Keratinocyte (primary cell): ENCODE measurements around the gene RGS9. TPM values are rescaled to one million over a fixed set of nuclear protein-coding genes. Genes with fewer than 3 reads are reported as not detected.

Experiments
- DNase-seq: peaks from one replicate; pipeline ENCODE4 v3.0.0-alpha.2; 2011; ENCODE audit warnings: low read depth, missing footprints, low spot score
- FAIRE-seq: peaks from 2 replicates; lab custom pipeline; 2011; peaks lifted over from hg19 to GRCh38; lab: Jason Lieb, UNC
- H2AFZ ChIP-seq: 2 replicates; pipeline ENCODE4 v1.6.0; 2012; ENCODE audit warnings: low read length, control low read depth, inconsistent platforms; ENCODE audit not compliant: control insufficient read depth
- H3K27ac ChIP-seq: 2 replicates; pipeline ENCODE4 v1.5.1; 2011; ENCODE audit warnings: low read length; ENCODE audit not compliant: control insufficient read depth, insufficient read depth
- H3K27me3 ChIP-seq: 3 replicates; pipeline ENCODE4 v1.6.0; 2011; ENCODE audit warnings: low read length; ENCODE audit not compliant: control insufficient read depth, insufficient read depth; ENCODE audit errors: extremely low read depth
- H3K36me3 ChIP-seq, 2 experiments: 2 replicates in 1 of 2; 3 replicates in 1 of 2; pipeline ENCODE4 v1.5.1; 2011; ENCODE audit warnings: low read length in 2 of 2, mild to moderate bottlenecking in 1 of 2; ENCODE audit not compliant: control insufficient read depth in 2 of 2, insufficient read depth in 2 of 2; ENCODE audit errors: extremely low read depth in 1 of 2
- H3K4me1 ChIP-seq: 3 replicates; pipeline ENCODE4 v1.5.1; 2011; ENCODE audit warnings: low read length; ENCODE audit not compliant: control insufficient read depth, insufficient read depth; ENCODE audit errors: extremely low read depth
- H3K4me2 ChIP-seq: 3 replicates; pipeline ENCODE4 v1.6.0; 2011; ENCODE audit warnings: low read depth, low read length; ENCODE audit not compliant: control insufficient read depth, insufficient read depth; ENCODE audit errors: extremely low read depth
- H3K4me3 ChIP-seq, 3 experiments: fragments of 200-600 bp in 1 of 3; sonication (generic) in 1 of 3; 2 replicates in 2 of 3; 3 replicates in 1 of 3; pipeline ENCODE4 v1.5.1; 2011 to 2016; ENCODE audit warnings: low read length in 3 of 3, mild to moderate bottlenecking in 3 of 3, control low read depth in 2 of 3, inconsistent platforms in 1 of 3, low read depth in 1 of 3, mixed read lengths in 1 of 3, mixed run types in 1 of 3, moderate library complexity in 1 of 3; ENCODE audit not compliant: control insufficient read depth in 2 of 3, insufficient read depth in 2 of 3; ENCODE audit errors: extremely low read depth in 1 of 3
- H3K79me2 ChIP-seq: 2 replicates; pipeline ENCODE4 v1.6.0; 2012; ENCODE audit warnings: low read length; ENCODE audit not compliant: control insufficient read depth, insufficient read depth
- H3K9ac ChIP-seq: 3 replicates; pipeline ENCODE4 v1.6.0; 2011; ENCODE audit warnings: low read length; ENCODE audit not compliant: control insufficient read depth, insufficient read depth; ENCODE audit errors: extremely low read depth
- H3K9me1 ChIP-seq: 3 replicates; pipeline ENCODE4 v1.6.0; 2011; ENCODE audit warnings: low read length; ENCODE audit not compliant: control insufficient read depth, insufficient read depth; ENCODE audit errors: extremely low read depth
- H3K9me3 ChIP-seq: 2 replicates; pipeline ENCODE4 v1.5.1; 2012; ENCODE audit warnings: low read depth, low read length; ENCODE audit not compliant: control insufficient read depth
- H4K20me1 ChIP-seq: 3 replicates; pipeline ENCODE4 v1.6.0; 2011; ENCODE audit warnings: low read length; ENCODE audit not compliant: control insufficient read depth, insufficient read depth; ENCODE audit errors: extremely low read depth
- EZH2 ChIP-seq: IDR thresholded peaks from one replicate; pipeline ENCODE4 v1.6.1; 2012; ENCODE audit warnings: inconsistent platforms, mild to moderate bottlenecking, low read length, moderate library complexity
- dilution Hi-C: fragments of 300-500 bp; cut with MboI; formaldehyde crosslinking; loops from one replicate; pipeline ENCODE4 v1.7.0; 2020; ENCODE audit warnings: low sequenced_read_pairs; ENCODE audit not compliant: extremely low pct_ligation_motif_present
- polyA plus RNA-seq, 5 experiments: library from polyadenylated mRNA; depleted of rRNA in 3 of 5; stranded (reverse) in 3 of 5; stranded (forward) in 1 of 5; unstranded in 1 of 5; fragments of >200 nt; gene quantifications; 1 replicate in 1 of 5; 2 replicates in 3 of 5; 3 replicates in 1 of 5; pipeline versions ENCODE4 v1.2.1 to v1.2.3, GENCODE V29; 2011 to 2012; ENCODE audit warnings: missing spikeins in 2 of 5, low read depth in 1 of 5, low replicate concordance in 1 of 5
- TF ChIP-seq, protein P1 (sequence below), 3 experiments: IDR thresholded peaks in 1 of 3; conservative IDR thresholded peaks in 1 of 3; optimal IDR thresholded peaks in 1 of 3; 2 replicates in 2 of 3; 3 replicates in 1 of 3; pipeline versions ENCODE3 to v1.5.1; 2011; ENCODE audit warnings: low read length in 3 of 3, mild to moderate bottlenecking in 3 of 3, moderate library complexity in 2 of 3, control low read depth in 1 of 3, inconsistent platforms in 1 of 3; ENCODE audit not compliant: insufficient read depth in 2 of 3; ENCODE audit errors: extremely low read depth in 1 of 3

The RGS9 gene
- polyA plus RNA-seq, 1 donor (not counting 4 experiments of a cell fraction or from before 2014, with no cell fraction given), result 4.8 TPM

DNA sequence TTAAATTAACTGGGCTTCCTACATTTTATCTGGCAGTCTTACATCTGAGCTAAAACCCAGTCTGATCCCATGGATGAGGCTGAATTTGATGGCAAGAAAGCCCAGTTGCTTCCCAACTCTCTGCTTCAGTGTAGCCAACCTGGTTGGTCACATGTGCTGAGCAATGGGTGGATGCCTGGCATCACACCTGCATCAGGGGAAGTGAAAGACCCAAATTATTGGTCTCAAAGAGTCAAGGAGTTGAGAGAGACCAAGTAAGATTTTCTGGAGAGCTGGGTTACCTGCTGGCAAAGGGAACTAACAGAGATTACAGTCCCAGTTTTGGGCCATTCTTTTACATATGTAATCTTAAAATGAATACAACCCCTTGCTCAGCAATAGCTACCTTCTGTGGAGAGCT, 38.8 kb downstream of the RGS9 start:
- TF ChIP-seq, protein P1, sequence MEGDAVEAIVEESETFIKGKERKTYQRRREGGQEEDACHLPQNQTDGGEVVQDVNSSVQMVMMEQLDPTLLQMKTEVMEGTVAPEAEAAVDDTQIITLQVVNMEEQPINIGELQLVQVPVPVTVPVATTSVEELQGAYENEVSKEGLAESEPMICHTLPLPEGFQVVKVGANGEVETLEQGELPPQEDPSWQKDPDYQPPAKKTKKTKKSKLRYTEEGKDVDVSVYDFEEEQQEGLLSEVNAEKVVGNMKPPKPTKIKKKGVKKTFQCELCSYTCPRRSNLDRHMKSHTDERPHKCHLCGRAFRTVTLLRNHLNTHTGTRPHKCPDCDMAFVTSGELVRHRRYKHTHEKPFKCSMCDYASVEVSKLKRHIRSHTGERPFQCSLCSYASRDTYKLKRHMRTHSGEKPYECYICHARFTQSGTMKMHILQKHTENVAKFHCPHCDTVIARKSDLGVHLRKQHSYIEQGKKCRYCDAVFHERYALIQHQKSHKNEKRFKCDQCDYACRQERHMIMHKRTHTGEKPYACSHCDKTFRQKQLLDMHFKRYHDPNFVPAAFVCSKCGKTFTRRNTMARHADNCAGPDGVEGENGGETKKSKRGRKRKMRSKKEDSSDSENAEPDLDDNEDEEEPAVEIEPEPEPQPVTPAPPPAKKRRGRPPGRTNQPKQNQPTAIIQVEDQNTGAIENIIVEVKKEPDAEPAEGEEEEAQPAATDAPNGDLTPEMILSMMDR (optimal IDR thresholded peaks at IDR 0.05 in 1 of 3, IDR thresholded peaks at IDR 0.05 in 1 of 3, conservative IDR thresholded peaks at IDR 0.05 in 1 of 3; ENCODE audit: extremely low read depth in 1 of 3, insufficient read depth in 2 of 3, low read length in 3 of 3), result no peak
- TF ChIP-seq EZH2, result no peak
- Histone ChIP-seq H2AFZ (no peak overlapping the region), H3K9ac (no peak overlapping the region), H3K79me2 (no peaks in the 10 kb centered on the region), H3K27me3 (peaks cover 5% of the 10 kb centered on the region), H4K20me1 (no peaks in the 10 kb centered on the region), H3K9me3 (no peaks in the 10 kb centered on the region), H3K4me1 (no peaks in the 10 kb centered on the region), H3K36me3 (no peaks in the 10 kb centered on the region), H3K4me2 (no peak overlapping the region), H3K27ac (no peak overlapping the region), H3K4me3 (no peak overlapping the region), H3K9me1 (no peaks in the 10 kb centered on the region)
- FAIRE-seq, result no peak
- no peak for DNase-seq
- dilution Hi-C loops, result no loop called here

DNA sequence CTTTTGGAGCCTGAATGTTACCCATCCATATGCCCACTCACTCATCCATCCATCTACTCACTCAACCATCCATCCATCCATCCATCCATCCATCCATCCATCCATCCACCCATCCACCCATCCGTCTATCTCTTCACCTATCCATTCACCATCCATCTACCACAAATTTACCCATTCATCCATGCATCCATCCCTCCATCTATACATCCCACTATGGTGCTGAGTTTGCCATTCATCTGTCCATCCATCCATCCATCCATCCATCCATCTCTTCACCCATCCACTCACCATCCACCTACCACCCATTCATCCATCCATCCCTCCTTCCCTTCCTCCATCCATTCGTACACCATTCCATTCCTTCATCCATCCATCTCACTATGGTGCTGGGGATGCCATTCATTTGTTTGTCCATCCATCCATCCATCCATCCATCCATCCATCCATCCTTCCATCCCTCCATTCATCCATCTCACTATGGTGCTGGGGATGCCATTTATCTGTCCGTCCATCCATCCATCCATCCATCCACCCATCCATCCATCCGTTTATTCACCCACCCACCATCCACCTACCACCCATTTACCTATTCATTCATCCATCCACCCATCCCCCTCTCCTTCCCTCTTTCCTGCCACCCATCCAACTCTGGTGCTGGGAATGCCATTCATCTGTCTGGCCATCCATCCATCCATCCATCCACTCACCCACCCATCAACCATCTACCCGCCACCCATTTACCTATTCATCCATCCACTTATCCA, 39.7 kb downstream of the RGS9 start:
- Histone ChIP-seq H2AFZ (no peak overlapping the region), H3K4me1 (no peaks in the 10 kb centered on the region), H3K27ac (no peak overlapping the region), H3K4me2 (no peak overlapping the region), H3K9me1 (no peaks in the 10 kb centered on the region), H3K4me3 (no peak overlapping the region), H3K9ac (no peak overlapping the region), H3K9me3 (no peaks in the 10 kb centered on the region), H3K36me3 (no peaks in the 10 kb centered on the region), H3K79me2 (no peaks in the 10 kb centered on the region), H3K27me3 (peaks cover 9% of the 10 kb centered on the region), H4K20me1 (no peaks in the 10 kb centered on the region)
- no peak for FAIRE-seq
- DNase-seq, result no peak
- TF ChIP-seq, protein P1 (optimal IDR thresholded peaks at IDR 0.05 in 1 of 3, IDR thresholded peaks at IDR 0.05 in 1 of 3, conservative IDR thresholded peaks at IDR 0.05 in 1 of 3; ENCODE audit: extremely low read depth in 1 of 3, insufficient read depth in 2 of 3, low read length in 3 of 3), result no peak
- no peak for TF ChIP-seq EZH2
- dilution Hi-C loops, result no loop called here
